Keratinocyte (primary cell): ENCODE measurements around the gene TRIM59.

ENCODE experiments used
- CTCF ChIP-seq, 3 experiments: IDR thresholded peaks in 1 of 3; conservative IDR thresholded peaks in 1 of 3; optimal IDR thresholded peaks in 1 of 3; 2 replicates in 2 of 3; 3 replicates in 1 of 3; pipeline versions ENCODE3 to v1.5.1; 2011; ENCODE audit warnings: low read length in 3 of 3, mild to moderate bottlenecking in 3 of 3, moderate library complexity in 2 of 3, control low read depth in 1 of 3, inconsistent platforms in 1 of 3; ENCODE audit not compliant: insufficient read depth in 2 of 3; ENCODE audit errors: extremely low read depth in 1 of 3
- EZH2 ChIP-seq: IDR thresholded peaks from one replicate; pipeline ENCODE4 v1.6.1; 2012; ENCODE audit warnings: inconsistent platforms, mild to moderate bottlenecking, low read length, moderate library complexity

GRCh38 chr3:160395297-160395696, 54.3 kb downstream of the TRIM59 start:
- TF ChIP-seq CTCF (optimal IDR thresholded peaks at IDR 0.05 in 1 of 3, IDR thresholded peaks at IDR 0.05 in 1 of 3, conservative IDR thresholded peaks at IDR 0.05 in 1 of 3; ENCODE audit: extremely low read depth in 1 of 3, insufficient read depth in 2 of 3, low read length in 3 of 3) (no peak), EZH2 (no peak)
